LNCaP clone FGC (cell line): ENCODE measurements around the gene ZNF200.

Experiments used
- DNase-seq: peaks from one replicate; pipeline ENCODE4 v3.0.0-alpha.2; 2011; ENCODE audit warnings: low read depth
- H3K4me3 ChIP-seq: 2 replicates; pipeline ENCODE4 v1.5.1; 2011; ENCODE audit warnings: mild to moderate bottlenecking, low read depth, low read length, control low read depth
- CTCF ChIP-seq: IDR thresholded peaks from 2 replicates; pipeline ENCODE4 v1.5.1; 2012; ENCODE audit warnings: mild to moderate bottlenecking; ENCODE audit not compliant: control insufficient read depth, insufficient read depth; ENCODE audit errors: extremely low read depth

Gene ZNF200

GRCh38 chr16:3235856-3236669 lies 1.1 kb upstream of the ZNF200 start:
- peak; percentile 45 for DNase-seq
- no peak overlapping the region for H3K4me3 ChIP-seq
- TF ChIP-seq CTCF = no peak

GRCh38 chr16:3234543-3234856 lies 458 bp downstream of the ZNF200 start:
- DNase-seq = no peak
- no peak for TF ChIP-seq CTCF

DNA sequence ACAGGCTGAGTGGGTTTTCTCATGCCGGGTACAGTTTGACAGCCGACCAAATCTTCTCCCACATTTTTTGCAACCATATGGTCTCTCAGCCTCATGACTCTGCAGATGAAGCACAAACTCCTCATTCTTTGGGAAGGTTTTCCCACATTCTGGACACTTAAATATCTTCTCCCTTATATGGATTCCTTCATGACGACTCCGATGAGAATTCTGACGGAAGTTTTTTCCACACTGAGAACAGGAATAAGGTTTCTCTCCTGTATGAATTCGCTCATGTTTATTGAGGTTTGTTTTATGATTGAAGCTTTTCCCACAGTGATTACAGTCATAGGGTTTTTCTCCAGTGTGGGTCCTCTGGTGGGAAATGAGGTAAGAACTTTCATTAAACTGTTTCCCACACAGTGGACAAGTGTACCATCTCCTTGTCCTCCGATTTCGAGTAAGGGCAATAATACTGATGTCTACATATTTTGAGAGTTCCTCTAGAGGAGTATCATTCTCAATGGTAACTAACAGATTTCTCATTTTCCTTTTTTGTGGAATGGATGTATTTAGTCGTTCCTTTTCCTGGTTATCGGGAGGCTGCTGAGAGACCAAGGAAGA lies 10.9 kb downstream of the ZNF200 start:
- H3K4me3 ChIP-seq = no peak overlapping the region
- no peak for DNase-seq
- TF ChIP-seq CTCF = no peak

More at GRCh38 chr16:3234543-3234856, 458 bp downstream of the ZNF200 start:
- peak overlapping the region; percentile 98 for H3K4me3 ChIP-seq

GRCh38 chr16:3220839-3221238 lies 14.1 kb downstream of the ZNF200 start:
- no peak for TF ChIP-seq CTCF
- H3K4me3 ChIP-seq = no peak overlapping the region
- no peak for DNase-seq

- no peak overlapping the region for H3K4me3 ChIP-seq
- no peak for DNase-seq
- TF ChIP-seq CTCF = no peak
Observed at GRCh38 chr16:3216263-3216640, 18.7 kb downstream of the ZNF200 start.

DNA sequence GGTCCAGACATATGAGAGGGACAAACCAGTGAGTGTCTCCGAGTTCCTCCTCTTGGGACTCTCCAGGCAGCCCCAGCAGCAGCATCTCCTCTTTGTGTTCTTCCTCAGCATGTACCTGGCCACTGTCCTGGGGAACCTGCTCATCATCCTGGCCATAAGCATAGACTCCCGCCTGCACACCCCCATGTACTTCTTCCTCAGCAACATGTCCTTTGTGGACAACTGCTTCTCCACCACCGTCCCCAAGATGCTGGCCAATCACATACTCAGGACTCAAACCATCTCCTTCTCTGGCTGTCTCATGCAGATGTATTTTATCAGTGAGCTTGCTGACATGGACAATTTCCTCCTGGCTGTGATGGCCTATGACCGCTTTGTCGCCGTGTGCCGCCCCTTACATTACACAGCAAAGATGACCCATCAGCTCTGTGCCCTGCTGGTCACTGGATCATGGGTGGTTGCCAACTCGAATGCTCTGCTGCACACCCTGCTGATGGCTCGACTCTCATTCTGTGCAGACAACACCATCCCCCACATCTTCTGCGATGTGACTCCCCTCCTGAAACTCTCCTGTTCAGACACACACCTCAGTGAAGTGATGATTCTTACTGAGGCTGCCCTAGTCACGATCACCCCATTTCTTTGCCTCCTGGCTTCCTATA lies 19.2 kb downstream of the ZNF200 start:
- no peak overlapping the region for H3K4me3 ChIP-seq
- no peak for TF ChIP-seq CTCF
- no peak for DNase-seq
